Tibial nerve (tissue), 4 donors: Measurements from ENCODE around the gene CDHR5. TPM values are rescaled to one million over a fixed set of nuclear protein-coding genes. Genes with fewer than 3 reads are reported as not detected.

Experiments
- DNase-seq, 2 donors: peaks; one replicate each; pipeline ENCODE4 v3.0.0-alpha.2; 2019; ENCODE audit warnings: low spot score in 2 of 2
- H3K27ac ChIP-seq, 4 donors: fragments of 200-600 bp; sonication (generic) in 3 of 4; one replicate each; pipeline ENCODE4 v1.5.1; 2017 to 2019; ENCODE audit warnings: mild to moderate bottlenecking in 1 of 4
- H3K27me3 ChIP-seq, 2 donors: fragments of 200-600 bp; sonication (generic) in 1 of 2; one replicate each; pipeline versions ENCODE4 v1.5.1 to v1.6.0; 2017 to 2019
- H3K36me3 ChIP-seq, 3 donors: fragments of 200-600 bp; sonication (generic); one replicate each; pipeline ENCODE4 v1.5.1; 2018 to 2019
- H3K4me1 ChIP-seq, 4 donors: fragments of 200-600 bp; sonication (generic) in 3 of 4; one replicate each; pipeline ENCODE4 v1.5.1; 2017 to 2019
- H3K4me3 ChIP-seq, 4 donors: fragments of 200-600 bp; sonication (generic) in 3 of 4; one replicate each; pipeline ENCODE4 v1.5.1; 2017 to 2019; ENCODE audit warnings: mild to moderate bottlenecking in 1 of 4, moderate library complexity in 1 of 4
- H3K9me3 ChIP-seq, 4 donors: fragments of 200-600 bp; sonication (generic) in 3 of 4; one replicate each; pipeline ENCODE4 v1.5.1; 2017 to 2019
- CTCF ChIP-seq, 5 experiments: fragments of 200-600 bp in 3 of 5; fragments of 450-650 bp in 2 of 5; sonication (generic) in 3 of 5; IDR thresholded peaks; one replicate each; pipeline ENCODE4 v1.5.1; 2016 to 2019; ENCODE audit warnings: antibody characterized with exemption in 5 of 5, mild to moderate bottlenecking in 3 of 5, moderate library complexity in 2 of 5
- EP300 ChIP-seq, 2 donors: sonication (generic); formaldehyde crosslinking; IDR thresholded peaks; one replicate each; pipeline ENCODE4 v1.6.1; 2017; ENCODE audit warnings: antibody characterized with exemption in 2 of 2, mild to moderate bottlenecking in 1 of 2
- POLR2A ChIP-seq, 2 donors: fragments of 450-650 bp; IDR thresholded peaks; one replicate each; pipeline ENCODE4 v1.6.1; 2017; ENCODE audit warnings: antibody characterized with exemption in 2 of 2, mild to moderate bottlenecking in 2 of 2, moderate library complexity in 2 of 2
- WGBS, 2 donors: methylation state at CpG; one replicate each; pipeline ENCODE4 v1.1.5; 2018; 5-methylcytosine and 5-hydroxymethylcytosine counted together
- total RNA-seq, 4 donors: library from RNA; depleted of rRNA; stranded (reverse); fragments of >200 nt; gene quantifications; one replicate each; pipeline ENCODE4 v1.1.0, GENCODE V29; 2016

Gene CDHR5
- total RNA-seq, 4 donors from 2014 or later: not detected

- no peak for DNase-seq
- Histone ChIP-seq H3K27me3 (peaks cover 0 to 44% of the 10 kb centered on the region in 2 donors), H3K36me3 (peaks cover 0 to 51% (median 0%) of the 10 kb centered on the region in 3 donors), H3K4me1 (peaks cover 0 to 27% (median 3%) of the 10 kb centered on the region in 4 donors), H3K9me3 (no peaks in the 10 kb centered on the region), H3K27ac (no peak overlapping the region), H3K4me3 (no peak overlapping the region)
- no peak for TF ChIP-seq CTCF (IDR thresholded peaks at IDR 0.05)
- TF ChIP-seq POLR2A (IDR thresholded peaks at IDR 0.05): no peak
- no peak for TF ChIP-seq EP300 (IDR thresholded peaks at IDR 0.05)
- WGBS, 2 donors: 77 to 86% methylated on average over 15 of the region's 15 CpGs
These were observed 1.3 kb downstream of the CDHR5 start for GRCh38 chr11:623349-623869.

- peaks cover 0 to 44% of the 10 kb centered on the region in 2 donors for H3K27me3 ChIP-seq
- DNase-seq: no peak
- no peaks in the 10 kb centered on the region for H3K9me3 ChIP-seq
- TF ChIP-seq EP300 (IDR thresholded peaks at IDR 0.05): no peak
- no peak for TF ChIP-seq POLR2A (IDR thresholded peaks at IDR 0.05)
- no peak for TF ChIP-seq CTCF (IDR thresholded peaks at IDR 0.05)
- H3K4me3 ChIP-seq: no peak overlapping the region
- no peak overlapping the region for H3K27ac ChIP-seq
- WGBS, 2 donors: 84 to 88% methylated on average over 27 of the region's 27 CpGs
- peaks cover 0 to 57% (median 0%) of the 10 kb centered on the region in 3 donors for H3K36me3 ChIP-seq
- peaks cover 0 to 28% (median 3%) of the 10 kb centered on the region in 4 donors for H3K4me1 ChIP-seq
These were observed 2.9 kb downstream of the CDHR5 start for GRCh38 chr11:621838-622237.

GRCh38 chr11:620935-621814 is 3.6 kb downstream of the CDHR5 start:
- H3K27me3 ChIP-seq: peaks cover 0 to 38% of the 10 kb centered on the region in 2 donors
- no peaks in the 10 kb centered on the region for H3K9me3 ChIP-seq
- DNase-seq: no peak
- H3K36me3 ChIP-seq: peaks cover 0 to 57% (median 0%) of the 10 kb centered on the region in 3 donors
- 57 to 60% methylated on average over 31 to 43 of the region's 45 CpGs for WGBS, 2 donors
- H3K4me1 ChIP-seq: peaks cover 0 to 28% (median under 1%) of the 10 kb centered on the region in 4 donors
- no peak for TF ChIP-seq POLR2A (IDR thresholded peaks at IDR 0.05)
- TF ChIP-seq EP300 (IDR thresholded peaks at IDR 0.05): no peak
- no peak for TF ChIP-seq CTCF (IDR thresholded peaks at IDR 0.05)
- no peak overlapping the region for H3K27ac ChIP-seq
- H3K4me3 ChIP-seq: no peak overlapping the region

GRCh38 chr11:620201-620600 is 4.6 kb downstream of the CDHR5 start:
- Histone ChIP-seq H3K36me3 (peaks cover 0 to 57% (median 0%) of the 10 kb centered on the region in 3 donors), H3K4me1 (peaks cover 0 to 32% (median 2%) of the 10 kb centered on the region in 4 donors), H3K9me3 (no peaks in the 10 kb centered on the region), H3K27ac (no peak overlapping the region), H3K27me3 (peaks cover 0 to 28% of the 10 kb centered on the region in 2 donors), H3K4me3 (no peak overlapping the region)
- DNase-seq: no peak
- TF ChIP-seq EP300 (IDR thresholded peaks at IDR 0.05) (no peak), CTCF (IDR thresholded peaks at IDR 0.05) (no peak), POLR2A (IDR thresholded peaks at IDR 0.05) (no peak)
- 93 to 95% methylated on average over 11 to 12 of the region's 13 CpGs for WGBS, 2 donors

- WGBS, 2 donors: 82 to 90% methylated on average over 5 to 22 of the region's 22 CpGs
These were observed 5.1 kb downstream of the CDHR5 start for GRCh38 chr11:619628-620050.

More at GRCh38 chr11:619628-620050, 5.1 kb downstream of the CDHR5 start:
- TF ChIP-seq EP300 (IDR thresholded peaks at IDR 0.05) (no peak), CTCF (IDR thresholded peaks at IDR 0.05) (no peak), POLR2A (IDR thresholded peaks at IDR 0.05) (no peak)
- DNase-seq: no peak
- peaks cover 0 to 23% of the 10 kb centered on the region in 2 donors for H3K27me3 ChIP-seq
- peaks cover 0 to 32% (median 7%) of the 10 kb centered on the region in 4 donors for H3K4me1 ChIP-seq
- H3K9me3 ChIP-seq: no peaks in the 10 kb centered on the region
- no peak overlapping the region for H3K4me3 ChIP-seq
- H3K27ac ChIP-seq: no peak overlapping the region
- peaks cover 0 to 59% (median 0%) of the 10 kb centered on the region in 3 donors for H3K36me3 ChIP-seq
